ENCODE measurements around the gene BUB3.

The BUB3 gene

GRCh38 chr10:123154092-123154710, at the start of gene BUB3:
BUB3 (plus strand) TSS chr10:123154402; CDS start chr10:123154918, 516 bp downstream.
- DNase-seq (ENCODE audit: low read depth): peak; percentile 84

GRCh38 chr10:123109466-123109865, 44.7 kb upstream of the BUB3 start:
- no peak for DNase-seq (ENCODE audit: low read depth)

- DNase-seq (ENCODE audit: low read depth): no peak
Observed at GRCh38 chr10:123117644-123118417, 36.4 kb upstream of the BUB3 start.

- no peak for DNase-seq (ENCODE audit: low read depth)
Observed at GRCh38 chr10:123119081-123119480, 35.1 kb upstream of the BUB3 start.

GRCh38 chr10:123126246-123126645, 28.0 kb upstream of the BUB3 start:
- no peak for DNase-seq (ENCODE audit: low read depth)

- DNase-seq (ENCODE audit: low read depth): no peak
Observed at GRCh38 chr10:123129618-123130271, 24.5 kb upstream of the BUB3 start.

GRCh38 chr10:123132576-123133477, 21.4 kb upstream of the BUB3 start:
- DNase-seq (ENCODE audit: low read depth): peak; percentile 79

- no peak for DNase-seq (ENCODE audit: low read depth)
Observed at GRCh38 chr10:123133541-123134342, 20.5 kb upstream of the BUB3 start.

- DNase-seq (ENCODE audit: low read depth): no peak
Observed at GRCh38 chr10:123134343-123134914, 19.8 kb upstream of the BUB3 start.

GRCh38 chr10:123134915-123135414, 19.2 kb upstream of the BUB3 start:
- DNase-seq (ENCODE audit: low read depth): no peak

- no peak for DNase-seq (ENCODE audit: low read depth)
Observed at GRCh38 chr10:123135415-123136141, 18.6 kb upstream of the BUB3 start, which contains the start of gene HMX3. HMX3 (plus strand) TSS chr10:123135970; CDS start chr10:123136051, 81 bp downstream.

- DNase-seq (ENCODE audit: low read depth): no peak
Observed at GRCh38 chr10:123136221-123136805, 17.9 kb upstream of the BUB3 start.

GRCh38 chr10:123136806-123137642, 17.2 kb upstream of the BUB3 start:
- no peak for DNase-seq (ENCODE audit: low read depth)

GRCh38 chr10:123139165-123139520, 15.1 kb upstream of the BUB3 start:
- no peak for DNase-seq (ENCODE audit: low read depth)

- no peak for DNase-seq (ENCODE audit: low read depth)
Observed at GRCh38 chr10:123139521-123140163, 14.6 kb upstream of the BUB3 start.

GRCh38 chr10:123140164-123140982, 13.8 kb upstream of the BUB3 start:
- DNase-seq (ENCODE audit: low read depth): no peak

- no peak for DNase-seq (ENCODE audit: low read depth)
Observed at GRCh38 chr10:123140983-123141390, 13.2 kb upstream of the BUB3 start.

Measured in stimulated activated CD8-positive, alpha-beta memory T cell treated with anti-CD3 and anti-CD28 coated beads, Interleukin-7, amount 100 ng/mL, for 24 hours (primary cell).